Astrocyte of the spinal cord (primary cell): ENCODE data around the gene SEMA3C.

Experiments used
- DNase-seq: peaks from one replicate; pipeline ENCODE4 v3.0.0; 2011; ENCODE audit warnings: low read depth, low spot score
- H3K4me3 ChIP-seq: 2 replicates; pipeline ENCODE4 v1.5.1; 2011; ENCODE audit warnings: low read depth, mild to moderate bottlenecking, low read length, moderate library complexity
- in situ Hi-C: cut with HindIII; loops from 2 replicates; pipeline ENCODE4 v1.10.0; 2017; ENCODE audit warnings: low sequenced_read_pairs
- TF ChIP-seq, protein P1 (sequence below): IDR thresholded peaks from 2 replicates; pipeline ENCODE4 v1.5.1; 2012; ENCODE audit warnings: low read depth, mild to moderate bottlenecking, low read length, inconsistent platforms

Gene SEMA3C

DNA sequence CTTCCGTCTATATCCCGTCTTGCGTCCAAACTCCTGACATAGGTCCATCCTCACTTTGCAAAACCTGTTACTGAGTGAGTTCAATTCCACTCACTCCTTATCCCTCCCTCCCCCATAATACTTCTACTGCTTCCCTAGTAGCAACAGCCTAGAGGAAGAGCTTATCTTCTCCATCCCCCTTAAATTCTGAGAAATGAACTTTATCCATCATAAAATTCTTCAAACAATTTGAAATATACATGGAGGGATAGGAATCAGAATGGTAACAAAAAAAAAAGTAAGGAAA is 27.6 kb downstream of the SEMA3C start:
- in situ Hi-C loops, result no loop called here
- H3K4me3 ChIP-seq, result no peak overlapping the region
- no peak for DNase-seq
- TF ChIP-seq, protein P1, sequence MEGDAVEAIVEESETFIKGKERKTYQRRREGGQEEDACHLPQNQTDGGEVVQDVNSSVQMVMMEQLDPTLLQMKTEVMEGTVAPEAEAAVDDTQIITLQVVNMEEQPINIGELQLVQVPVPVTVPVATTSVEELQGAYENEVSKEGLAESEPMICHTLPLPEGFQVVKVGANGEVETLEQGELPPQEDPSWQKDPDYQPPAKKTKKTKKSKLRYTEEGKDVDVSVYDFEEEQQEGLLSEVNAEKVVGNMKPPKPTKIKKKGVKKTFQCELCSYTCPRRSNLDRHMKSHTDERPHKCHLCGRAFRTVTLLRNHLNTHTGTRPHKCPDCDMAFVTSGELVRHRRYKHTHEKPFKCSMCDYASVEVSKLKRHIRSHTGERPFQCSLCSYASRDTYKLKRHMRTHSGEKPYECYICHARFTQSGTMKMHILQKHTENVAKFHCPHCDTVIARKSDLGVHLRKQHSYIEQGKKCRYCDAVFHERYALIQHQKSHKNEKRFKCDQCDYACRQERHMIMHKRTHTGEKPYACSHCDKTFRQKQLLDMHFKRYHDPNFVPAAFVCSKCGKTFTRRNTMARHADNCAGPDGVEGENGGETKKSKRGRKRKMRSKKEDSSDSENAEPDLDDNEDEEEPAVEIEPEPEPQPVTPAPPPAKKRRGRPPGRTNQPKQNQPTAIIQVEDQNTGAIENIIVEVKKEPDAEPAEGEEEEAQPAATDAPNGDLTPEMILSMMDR, result no peak

DNA sequence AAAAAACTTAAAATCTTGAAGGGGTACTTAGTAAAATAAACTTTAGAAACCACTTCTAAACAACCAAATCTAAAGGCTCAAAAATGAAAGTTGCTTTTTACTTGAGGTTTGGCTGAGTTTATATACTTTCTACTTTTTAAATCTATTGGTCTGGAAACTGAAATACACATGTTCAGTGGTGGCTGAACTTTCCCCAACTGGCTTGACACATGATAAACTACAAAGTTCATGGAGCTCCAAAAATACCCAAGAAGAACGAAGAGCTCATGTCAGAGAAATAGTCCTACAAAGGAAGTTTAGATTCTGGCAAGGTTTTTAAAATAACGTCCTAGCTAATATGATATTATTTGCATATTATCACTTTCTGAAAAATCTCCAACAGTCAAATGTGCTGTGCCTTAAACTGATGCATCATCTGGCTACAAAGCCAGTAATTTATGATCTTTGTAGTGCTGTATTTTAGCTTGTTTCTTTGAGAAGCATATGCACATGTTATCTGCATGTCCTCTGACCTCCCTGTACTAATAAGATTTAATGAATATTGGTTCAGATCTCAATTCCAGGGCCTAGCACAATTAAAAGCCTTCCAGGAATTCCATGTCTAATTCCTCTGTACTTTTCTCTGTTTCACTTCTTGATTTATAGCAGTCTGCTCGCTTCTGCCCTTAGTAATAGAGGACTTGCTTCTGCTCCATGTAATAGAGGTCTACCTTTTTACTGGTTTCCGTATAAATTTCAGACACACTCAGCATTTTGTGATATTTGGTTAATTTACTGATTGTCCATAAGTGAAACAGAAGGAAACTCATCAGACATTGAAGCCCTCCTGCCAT is 28.2 kb downstream of the SEMA3C start:
- H3K4me3 ChIP-seq, result no peak overlapping the region
- TF ChIP-seq, protein P1, result no peak
- no peak for DNase-seq
- in situ Hi-C loops, result no loop called here

DNA sequence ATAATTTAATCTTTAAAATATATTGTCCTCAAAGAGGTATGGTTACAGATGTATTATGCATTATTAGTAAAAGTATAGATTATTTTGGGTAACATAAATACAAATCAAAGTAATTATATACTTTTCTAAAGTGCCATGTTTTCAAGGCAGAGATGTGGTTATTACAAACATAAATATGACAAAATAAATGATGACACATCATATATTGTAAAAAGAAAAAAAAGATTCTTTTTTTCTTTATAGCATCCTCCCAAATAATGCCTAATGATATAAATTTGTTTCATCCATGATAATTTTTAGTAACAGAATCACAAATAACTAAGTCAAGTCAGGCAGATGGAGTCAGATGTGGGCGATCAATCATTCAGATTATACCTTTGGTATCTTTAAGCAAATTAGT is 29.3 kb downstream of the SEMA3C start:
- TF ChIP-seq, protein P1, result no peak
- no peak overlapping the region for H3K4me3 ChIP-seq
- in situ Hi-C loops, result no loop called here
- DNase-seq, result no peak

DNA sequence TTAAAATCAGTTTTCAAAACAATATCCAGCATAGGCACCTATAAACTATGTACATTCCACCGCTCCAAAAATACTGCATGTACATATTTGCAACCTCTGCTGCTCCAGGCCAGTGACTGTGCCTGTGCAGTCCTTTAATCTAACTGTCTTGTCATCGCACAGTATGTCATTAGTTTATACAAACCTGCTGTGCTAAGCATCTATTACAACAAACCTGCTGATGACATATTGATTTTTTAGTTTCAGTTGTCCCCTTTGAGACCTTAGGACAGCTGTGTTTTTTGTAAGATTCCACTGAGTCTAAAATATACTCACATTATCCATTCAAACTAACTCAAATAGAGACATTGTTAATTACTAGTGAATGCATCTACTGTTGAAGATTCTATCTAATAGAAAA is 33.1 kb downstream of the SEMA3C start:
- DNase-seq, result no peak
- no peak overlapping the region for H3K4me3 ChIP-seq
- TF ChIP-seq, protein P1, result no peak
- in situ Hi-C loops, result no loop called here

DNA sequence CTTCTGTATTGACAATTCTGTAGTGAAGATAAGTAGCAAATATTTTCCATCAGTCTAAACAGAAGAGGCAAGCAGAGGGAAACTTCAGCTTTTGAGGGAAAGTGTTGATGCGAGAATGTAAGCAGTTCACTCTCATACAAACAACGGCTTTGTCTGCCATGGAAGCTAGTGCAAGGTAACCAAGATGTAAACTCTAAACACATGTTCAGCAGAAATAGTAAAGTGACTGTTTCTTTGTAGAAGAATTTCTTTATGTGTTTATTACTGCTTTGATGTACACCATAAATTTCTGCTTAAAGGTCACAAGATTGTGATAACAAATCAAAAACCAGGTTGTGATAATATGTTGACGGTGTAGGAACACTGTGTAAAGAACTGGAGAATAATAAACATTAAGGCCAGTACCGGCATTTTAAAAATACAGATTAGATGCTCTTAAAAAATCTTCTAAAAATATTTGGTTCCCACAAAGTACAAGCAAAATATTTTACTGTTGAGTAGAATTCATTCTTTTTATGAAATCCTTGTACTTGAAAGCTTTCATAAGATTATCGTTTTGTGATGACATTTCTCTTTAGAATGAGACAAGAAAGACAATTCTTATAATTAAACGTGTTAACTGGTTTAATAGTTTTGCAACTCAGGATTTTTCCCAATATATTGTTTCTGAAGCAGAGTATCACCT is 34.2 kb downstream of the SEMA3C start:
- no peak for DNase-seq
- in situ Hi-C loops, result no loop called here
- TF ChIP-seq, protein P1, result no peak
- H3K4me3 ChIP-seq, result no peak overlapping the region

DNA sequence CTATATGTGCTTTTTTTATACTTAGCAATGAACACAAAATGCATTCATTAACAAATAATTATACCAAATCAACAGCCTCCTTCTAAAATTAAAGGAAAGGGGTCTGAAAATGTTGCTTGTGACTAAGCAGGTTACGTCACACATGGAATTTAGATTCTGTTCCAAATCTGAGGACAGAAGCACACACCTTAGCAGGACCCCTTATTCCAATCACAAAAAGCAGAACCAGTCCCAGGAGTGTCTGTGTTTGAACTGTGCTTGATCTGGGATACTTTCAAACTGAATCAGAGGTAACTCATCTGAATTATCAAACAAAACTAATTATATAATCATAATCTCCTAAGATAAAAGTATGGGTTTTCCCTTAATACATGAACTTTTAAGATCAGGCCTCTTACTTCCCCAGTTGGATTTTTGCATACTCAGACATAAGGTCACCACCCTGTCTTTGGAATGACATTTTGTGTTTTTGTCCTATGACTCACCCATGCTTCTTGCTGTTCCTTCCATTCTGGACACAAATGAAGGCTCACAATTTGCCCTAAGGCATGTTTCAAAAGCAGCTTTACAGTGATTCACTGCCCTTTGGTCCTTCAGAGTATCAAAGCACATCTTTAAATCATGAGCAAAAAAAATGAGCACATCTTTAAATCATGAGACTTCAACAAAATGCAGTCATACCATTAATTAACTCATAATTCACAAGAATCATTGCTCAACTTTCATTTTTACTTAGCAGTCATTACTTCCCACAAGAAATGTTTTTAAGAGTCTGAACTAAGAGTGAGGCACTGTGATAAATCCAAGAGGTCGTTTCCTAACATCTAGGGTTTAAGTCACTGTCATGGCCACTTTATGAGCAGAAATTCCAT is 35.5 kb downstream of the SEMA3C start:
- in situ Hi-C loops, result no loop called here
- no peak overlapping the region for H3K4me3 ChIP-seq
- DNase-seq, result peak; percentile 97
- TF ChIP-seq, protein P1, result no peak
